Measurements from ENCODE around the gene DDX39B. TPM values are rescaled to one million over a fixed set of nuclear protein-coding genes. Genes with fewer than 3 reads are reported as not detected.

Gene DDX39B
- total RNA-seq, 2 experiments from 2014 or later: 517 to 569 TPM

GRCh38 chr6:31548544-31548873 lies 6.7 kb upstream of the DDX39B start:
- H3K4me1 Mint-ChIP-seq: peaks cover 46% of the 10 kb centered on the region
- H3K9me3 Mint-ChIP-seq (ENCODE audit: low read depth): no peaks in the 10 kb centered on the region

GRCh38 chr6:31547727-31548543 lies 6.1 kb upstream of the DDX39B start:
- peaks cover 28% of the 10 kb centered on the region for H3K36me3 Mint-ChIP-seq (ENCODE audit: low read depth)
- no peak for ATAC-seq
- POLR2A ChIA-PET: interaction anchor here (0.6 to 2.3 kb wide), 9 partner anchors 11 to 259 kb away, joined by 3 to 12 read pairs (median 6); partner anchors contain the start of genes NCR3 and TNF

More at GRCh38 chr6:31548544-31548873, 6.7 kb upstream of the DDX39B start:
- intact Hi-C loops (cut with DNase I, micrococcal nuclease): loop anchor here (5.0 to 10.0 kb wide), 3 partner anchors 284 to 934 kb away; partner anchors contain the start of genes ATF6B (in 1 of the 2), MRPS18B (in 1 of the 2) and PPP1R10 (in 1 of the 2)
- DNase-seq (no peak), ATAC-seq (no peak)
- POLR2A ChIA-PET: interaction anchor here (0.6 to 2.3 kb wide), 5 partner anchors 10 to 44 kb away, joined by 3 to 10 read pairs (median 6); partner anchors contain the start of genes NCR3 and TNF
- peak overlapping the region; percentile 89 for H3K4me3 Mint-ChIP-seq
- peak overlapping the region; percentile 97 for H3K27ac Mint-ChIP-seq
- CTCF ChIA-PET: interaction anchor here (0.6 to 15.4 kb wide), 9 partner anchors 8 to 190 kb away, joined by 3 to 658 read pairs (median 5); partner anchors contain the start of genes CLIC1, LST1, LTB and NCR3
- H3K36me3 Mint-ChIP-seq (ENCODE audit: low read depth): peaks cover 27% of the 10 kb centered on the region
- H3K27me3 Mint-ChIP-seq: no peaks in the 10 kb centered on the region

GRCh38 chr6:31546958-31547726 lies 5.3 kb upstream of the DDX39B start, which contains the start of gene NFKBIL1:
Gene NFKBIL1, plus strand, starts transcription at chr6:31547608. Its CDS starts 87 bp downstream, at chr6:31547695.
- ChIA-PET POLR2A (interaction anchor here (0.5 to 2.3 kb wide), 10 partner anchors 11 to 1306 kb away, joined by 3 to 12 read pairs (median 6); partner anchors contain the start of genes GPANK1, NCR3, TAP1 and TNF), CTCF (interaction anchor here (0.7 to 15.4 kb wide), 15 partner anchors 11 to 518 kb away, joined by 3 to 658 read pairs (median 5); partner anchors contain the start of genes CLIC1, LST1, LTA and LTB)
- Mint-ChIP-seq H3K27me3 (no peaks in the 10 kb centered on the region), H3K4me1 (peaks cover 51% of the 10 kb centered on the region), H3K4me3 (peak within 1 kb of the TSS; percentile 89), H3K36me3 (ENCODE audit: low read depth) (peaks cover 29% of the 10 kb centered on the region), H3K9me3 (ENCODE audit: low read depth) (no peaks in the 10 kb centered on the region), H3K27ac (peak within 1 kb of the TSS; percentile 97)
- ATAC-seq: peak; percentile 77
- peak; percentile 95 for DNase-seq
- intact Hi-C loops (cut with DNase I, micrococcal nuclease): loop anchor here (1.0 to 10.0 kb wide), 18 partner anchors 25 to 932 kb away; partner anchors contain the start of genes PRRC2A (in 2 of the 2), ABHD16A (in 1 of the 2), ATF6B (in 1 of the 2) and BAG6 (in 1 of the 2)

More at GRCh38 chr6:31547727-31548543, 6.1 kb upstream of the DDX39B start:
- H3K27me3 Mint-ChIP-seq: no peaks in the 10 kb centered on the region
- peak overlapping the region; percentile 97 for H3K27ac Mint-ChIP-seq
- H3K9me3 Mint-ChIP-seq (ENCODE audit: low read depth): no peaks in the 10 kb centered on the region
- H3K4me1 Mint-ChIP-seq: peaks cover 49% of the 10 kb centered on the region
- no peak for DNase-seq
- intact Hi-C loops (cut with DNase I, micrococcal nuclease): loop anchor here (1.0 to 10.0 kb wide), 17 partner anchors 24 to 933 kb away; partner anchors contain the start of genes PRRC2A (in 2 of the 2), ABHD16A (in 1 of the 2), ATF6B (in 1 of the 2) and BAG6 (in 1 of the 2)
- CTCF ChIA-PET: interaction anchor here (0.6 to 15.4 kb wide), 14 partner anchors 8 to 190 kb away, joined by 3 to 658 read pairs (median 4); partner anchors contain the start of genes CLIC1, LST1, LTA and LTB
- H3K4me3 Mint-ChIP-seq: peak overlapping the region; percentile 89

- ChIA-PET POLR2A (interaction anchor here (0.5 to 2.3 kb wide), 10 partner anchors 29 to 1307 kb away, joined by 3 to 12 read pairs (median 4); partner anchors contain the start of genes GPANK1, NCR3, TAP1 and TNF), CTCF (interaction anchor here (0.6 to 15.4 kb wide), 13 partner anchors 22 to 517 kb away, joined by 3 to 658 read pairs (median 4); partner anchors contain the start of genes AIF1, C6orf47, LST1 and LTA)
- intact Hi-C loops (cut with DNase I, micrococcal nuclease): loop anchor here (1.0 to 10.0 kb wide), 10 partner anchors 34 to 932 kb away; partner anchors contain the start of genes ATF6B (in 1 of the 2), EHMT2 (in 1 of the 2), MRPS18B (in 1 of the 2) and PPP1R10 (in 1 of the 2)
- DNase-seq (peak; percentile 95), ATAC-seq (peak; percentile 76)
- peaks cover 48% of the 10 kb centered on the region for H3K4me1 Mint-ChIP-seq
- no peaks in the 10 kb centered on the region for H3K27me3 Mint-ChIP-seq
- H3K4me3 Mint-ChIP-seq: peak within 1 kb of the TSS; percentile 89
- H3K27ac Mint-ChIP-seq: peak within 1 kb of the TSS; percentile 97
- no peaks in the 10 kb centered on the region for H3K9me3 Mint-ChIP-seq (ENCODE audit: low read depth)
- peaks cover 32% of the 10 kb centered on the region for H3K36me3 Mint-ChIP-seq (ENCODE audit: low read depth)
Observed at GRCh38 chr6:31546339-31546957, 4.6 kb upstream of the DDX39B start, which contains the start of gene ATP6V1G2. Gene ATP6V1G2, minus strand, starts transcription at chr6:31546608. Its CDS starts 49 bp downstream, at chr6:31546559.

GRCh38 chr6:31545291-31545690 lies 3.5 kb upstream of the DDX39B start:
- Mint-ChIP-seq H3K4me1 (peaks cover 45% of the 10 kb centered on the region), H3K9me3 (ENCODE audit: low read depth) (no peaks in the 10 kb centered on the region), H3K36me3 (ENCODE audit: low read depth) (peaks cover 37% of the 10 kb centered on the region), H3K27ac (no peak overlapping the region), H3K27me3 (no peaks in the 10 kb centered on the region), H3K4me3 (no peak overlapping the region)
- ChIA-PET POLR2A (interaction anchor here (1.3 to 1.7 kb wide), 2 partner anchors 30 to 119 kb away, joined by 3 to 6 read pairs; partner anchors contain the start of genes GPANK1 and TNF), CTCF (interaction anchor here (3.5 to 15.4 kb wide), 3 partner anchors 26 to 55 kb away, joined by 13 to 658 read pairs (median 278); partner anchors contain the start of genes LST1, LTA, LTB and NCR3)
- DNase-seq (no peak), ATAC-seq (no peak)
- intact Hi-C loops (cut with DNase I, micrococcal nuclease): loop anchor here (5.0 to 10.0 kb wide), 3 partner anchors 287 to 930 kb away; partner anchors contain the start of genes ATF6B (in 1 of the 2), MRPS18B (in 1 of the 2) and PPP1R10 (in 1 of the 2)

- CTCF ChIA-PET: interaction anchor here (1.5 to 15.4 kb wide), 3 partner anchors 26 to 56 kb away, joined by 3 to 658 read pairs (median 13); partner anchors contain the start of genes LST1, LTA and NCR3
- H3K36me3 Mint-ChIP-seq (ENCODE audit: low read depth): peaks cover 41% of the 10 kb centered on the region
- intact Hi-C loops (cut with DNase I, micrococcal nuclease): loop anchor here (5.0 to 10.0 kb wide), 7 partner anchors 142 to 930 kb away; partner anchors contain the start of genes AGPAT1 (in 1 of the 2), ATF6B (in 1 of the 2), MICA (in 1 of the 2) and MRPS18B (in 1 of the 2)
- H3K4me3 Mint-ChIP-seq: no peak overlapping the region
- H3K4me1 Mint-ChIP-seq: peaks cover 49% of the 10 kb centered on the region
- H3K9me3 Mint-ChIP-seq (ENCODE audit: low read depth): no peaks in the 10 kb centered on the region
- no peak for ATAC-seq
- H3K27me3 Mint-ChIP-seq: no peaks in the 10 kb centered on the region
- POLR2A ChIA-PET: no interaction called here
- no peak for DNase-seq
- H3K27ac Mint-ChIP-seq: no peak overlapping the region
Observed at GRCh38 chr6:31544676-31545075, 2.9 kb upstream of the DDX39B start.

- H3K36me3 Mint-ChIP-seq (ENCODE audit: low read depth): peaks cover 43% of the 10 kb centered on the region
- peak overlapping the region; percentile 92 for H3K27ac Mint-ChIP-seq
- ChIA-PET CTCF (interaction anchor here (0.9 to 15.4 kb wide), 6 partner anchors 33 to 57 kb away, joined by 3 to 658 read pairs (median 3); partner anchors contain the start of genes LST1, LTB and NCR3), POLR2A (interaction anchor here (0.9 to 1.4 kb wide), 2 partner anchors 32 to 53 kb away, joined by 3 to 5 read pairs; partner anchors contain the start of gene TNF)
- ATAC-seq (no peak), DNase-seq (no peak)
- no peaks in the 10 kb centered on the region for H3K9me3 Mint-ChIP-seq (ENCODE audit: low read depth)
- H3K4me1 Mint-ChIP-seq: peaks cover 54% of the 10 kb centered on the region
- intact Hi-C loops (cut with DNase I, micrococcal nuclease): loop anchor here (5.0 to 10.0 kb wide), 6 partner anchors 141 to 929 kb away; partner anchors contain the start of genes AGPAT1 (in 1 of the 2), ATF6B (in 1 of the 2), MICA (in 1 of the 2) and MRPS18B (in 1 of the 2)
- H3K4me3 Mint-ChIP-seq: no peak overlapping the region
- H3K27me3 Mint-ChIP-seq: no peaks in the 10 kb centered on the region
Observed at GRCh38 chr6:31543639-31544038, 1.8 kb upstream of the DDX39B start.

- ChIA-PET CTCF (interaction anchor here (0.5 to 15.4 kb wide), 22 partner anchors 10 to 627 kb away, joined by 3 to 658 read pairs (median 4); partner anchors contain the start of genes BAG6, C6orf47, LTB and NCR3), POLR2A (interaction anchor here (0.6 to 3.3 kb wide), 30 partner anchors 12 to 1431 kb away, joined by 3 to 24 read pairs (median 4); partner anchors contain the start of genes BAG6, C6orf47, GPANK1 and HSPA1B)
- Mint-ChIP-seq H3K4me3 (peak overlapping the region; percentile 79), H3K4me1 (peaks cover 48% of the 10 kb centered on the region), H3K36me3 (ENCODE audit: low read depth) (peaks cover 53% of the 10 kb centered on the region), H3K9me3 (ENCODE audit: low read depth) (no peaks in the 10 kb centered on the region), H3K27ac (peak overlapping the region; percentile 92), H3K27me3 (no peaks in the 10 kb centered on the region)
- intact Hi-C loops (cut with DNase I, micrococcal nuclease): loop anchor here (1.0 to 10.0 kb wide), 9 partner anchors 47 to 926 kb away; partner anchors contain the start of genes AGPAT1 (in 1 of the 2), ATF6B (in 1 of the 2), MICA (in 1 of the 2) and MRPS18B (in 1 of the 2)
- peak; percentile 27 for ATAC-seq
- peak; percentile 77 for DNase-seq
Observed at GRCh38 chr6:31541059-31541657, 645 bp downstream of the DDX39B start.
